Measurements from ENCODE around the gene ATG7. TPM values are rescaled to one million over a fixed set of nuclear protein-coding genes. Genes with fewer than 3 reads are reported as not detected.
A peak's percentile ranks its signal among the peaks of the same experiment; 100 is the strongest.

Gene ATG7
- total and polyA plus RNA-seq, 10 of the 15 experiments (the other 5 are each of a cell fraction or from before 2014, with no cell fraction given): 13.5 to 49.5 (median 26.4) TPM

DNA sequence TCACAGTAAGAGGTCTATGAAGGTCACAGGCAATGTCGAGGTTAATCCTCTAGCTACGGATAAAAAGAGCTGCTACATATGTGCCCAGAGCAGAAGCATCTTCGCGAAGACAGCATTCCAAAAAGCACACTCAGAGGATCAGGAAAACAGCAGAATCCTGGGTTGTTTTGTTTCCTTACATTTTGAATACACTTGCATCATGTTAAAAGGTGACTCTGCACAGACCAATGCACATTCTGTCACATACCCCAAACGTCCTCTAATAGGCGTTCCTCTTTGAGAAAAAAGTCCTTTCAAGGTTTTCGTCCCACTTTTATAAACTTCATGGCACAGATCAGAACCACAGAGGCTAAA is 318.8 kb downstream of the ATG7 start:
- Histone ChIP-seq H2AFZ (ENCODE audit: control insufficient read depth, low read depth, low read length) (no peak overlapping the region), H3K4me2 (ENCODE audit: control insufficient read depth, insufficient read depth) (no peak overlapping the region), H3K79me2 (ENCODE audit: control insufficient read depth, insufficient read depth, low read length) (peaks cover 50% of the 10 kb centered on the region), H3K9me3 (replicated peaks; ENCODE audit: control insufficient read depth, insufficient read depth, low read length) (no peaks in the 10 kb centered on the region; the same call in 2 of the 3 replicates), H3K9ac (ENCODE audit: control insufficient read depth, insufficient read depth, low read length) (no peak overlapping the region), H3K27ac (ENCODE audit: control insufficient read depth, insufficient read depth) (no peak overlapping the region), H4K20me1 (ENCODE audit: control insufficient read depth, insufficient read depth) (peaks cover 8% of the 10 kb centered on the region; the same call in 1 of the 2 replicates), H3K4me3 (no peak overlapping the region), H3K4me1 (ENCODE audit: control insufficient read depth, insufficient read depth, low read length) (no peaks in the 10 kb centered on the region), H3K36me3 (ENCODE audit: control insufficient read depth in 2 of 2, insufficient read depth in 2 of 2, low read length in 1 of 2) (peaks cover 3 to 5% of the 10 kb centered on the region in 2 experiments; a peak in 3 of 4 replicates), H3K27me3 (replicated peaks in 1 of 2; ENCODE audit: control insufficient read depth in 2 of 2, insufficient read depth in 2 of 2, low read length in 1 of 2) (no peaks in the 10 kb centered on the region)
- ChIA-PET POLR2A (interaction anchor here (1.2 kb wide), 1 partner anchor 11 kb away, joined by 3 read pairs; no protein-coding TSS in a partner anchor), SMC1A (ENCODE audit: uncharacterized antibody, unreplicated experiment) (interaction anchor here (0.6 to 1.5 kb wide), 3 partner anchors 59 to 200 kb away, joined by 3 read pairs; no protein-coding TSS in a partner anchor), CTCF (interaction anchor here (1.6 kb wide), 1 partner anchor 60 kb away, joined by 3 read pairs; no protein-coding TSS in a partner anchor), RAD21 (ENCODE audit: unreplicated experiment) (no interaction called here)
- in situ Hi-C loops (cut with MboI) (no loop called here), intact Hi-C loops (cut with micrococcal nuclease; ENCODE audit: unreplicated experiment) (no loop called here)
- FAIRE-seq (no peak), ATAC-seq (no peak), DNase-seq (ENCODE audit: low read depth, low spot score) (no peak)
- WGBS (ENCODE audit: insufficient coverage, insufficient replicate concordance, low lambda C conversion rate, missing lambda C conversion rate): 96% methylated on average over 7 of the region's 7 CpGs
- TSS peak; percentile 26 for BruUV-seq (replicated peaks)
- TF ChIP-seq GABPA (IDR thresholded peaks at IDR 0.05; ENCODE audit: low read depth) (no peak), BCL11A (IDR thresholded peaks at IDR 0.05; ENCODE audit: low read depth, low read length) (no peak), FOXM1 (IDR thresholded peaks at IDR 0.05; ENCODE audit: low read depth, low read length) (no peak), ZNF217 (IDR thresholded peaks at IDR 0.05) (no peak), CREM (IDR thresholded peaks at IDR 0.05; ENCODE audit: low read depth) (no peak), BMI1 (IDR thresholded peaks at IDR 0.05; ENCODE audit: borderline replicate concordance) (no peak), POLR2AphosphoS5 (IDR thresholded peaks at IDR 0.05; ENCODE audit: low read length) (no peak), NFYA (IDR thresholded peaks at IDR 0.05; ENCODE audit: borderline replicate concordance, low read depth, low read length) (no peak), POLR2AphosphoS2 (IDR thresholded peaks at IDR 0.05; ENCODE audit: low read depth, low read length) (no peak), NR2F1 (conservative IDR thresholded peaks at IDR 0.05) (no peak), RAD21 (IDR thresholded peaks at IDR 0.05; ENCODE audit: insufficient read depth, low read depth, low read length) (no peak), POLR2A (IDR thresholded peaks at IDR 0.05; ENCODE audit: low read depth, low read length) (no peak), ZNF24 (IDR thresholded peaks at IDR 0.05) (no peak), MTA3 (IDR thresholded peaks at IDR 0.05; ENCODE audit: borderline replicate concordance, low read length) (no peak)
- TF ChIP-seq, protein P1, sequence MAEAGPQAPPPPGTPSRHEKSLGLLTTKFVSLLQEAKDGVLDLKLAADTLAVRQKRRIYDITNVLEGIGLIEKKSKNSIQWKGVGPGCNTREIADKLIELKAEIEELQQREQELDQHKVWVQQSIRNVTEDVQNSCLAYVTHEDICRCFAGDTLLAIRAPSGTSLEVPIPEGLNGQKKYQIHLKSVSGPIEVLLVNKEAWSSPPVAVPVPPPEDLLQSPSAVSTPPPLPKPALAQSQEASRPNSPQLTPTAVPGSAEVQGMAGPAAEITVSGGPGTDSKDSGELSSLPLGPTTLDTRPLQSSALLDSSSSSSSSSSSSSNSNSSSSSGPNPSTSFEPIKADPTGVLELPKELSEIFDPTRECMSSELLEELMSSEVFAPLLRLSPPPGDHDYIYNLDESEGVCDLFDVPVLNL (IDR thresholded peaks at IDR 0.05; ENCODE audit: low read depth, low read length): no peak
- TF ChIP-seq, protein P2, sequence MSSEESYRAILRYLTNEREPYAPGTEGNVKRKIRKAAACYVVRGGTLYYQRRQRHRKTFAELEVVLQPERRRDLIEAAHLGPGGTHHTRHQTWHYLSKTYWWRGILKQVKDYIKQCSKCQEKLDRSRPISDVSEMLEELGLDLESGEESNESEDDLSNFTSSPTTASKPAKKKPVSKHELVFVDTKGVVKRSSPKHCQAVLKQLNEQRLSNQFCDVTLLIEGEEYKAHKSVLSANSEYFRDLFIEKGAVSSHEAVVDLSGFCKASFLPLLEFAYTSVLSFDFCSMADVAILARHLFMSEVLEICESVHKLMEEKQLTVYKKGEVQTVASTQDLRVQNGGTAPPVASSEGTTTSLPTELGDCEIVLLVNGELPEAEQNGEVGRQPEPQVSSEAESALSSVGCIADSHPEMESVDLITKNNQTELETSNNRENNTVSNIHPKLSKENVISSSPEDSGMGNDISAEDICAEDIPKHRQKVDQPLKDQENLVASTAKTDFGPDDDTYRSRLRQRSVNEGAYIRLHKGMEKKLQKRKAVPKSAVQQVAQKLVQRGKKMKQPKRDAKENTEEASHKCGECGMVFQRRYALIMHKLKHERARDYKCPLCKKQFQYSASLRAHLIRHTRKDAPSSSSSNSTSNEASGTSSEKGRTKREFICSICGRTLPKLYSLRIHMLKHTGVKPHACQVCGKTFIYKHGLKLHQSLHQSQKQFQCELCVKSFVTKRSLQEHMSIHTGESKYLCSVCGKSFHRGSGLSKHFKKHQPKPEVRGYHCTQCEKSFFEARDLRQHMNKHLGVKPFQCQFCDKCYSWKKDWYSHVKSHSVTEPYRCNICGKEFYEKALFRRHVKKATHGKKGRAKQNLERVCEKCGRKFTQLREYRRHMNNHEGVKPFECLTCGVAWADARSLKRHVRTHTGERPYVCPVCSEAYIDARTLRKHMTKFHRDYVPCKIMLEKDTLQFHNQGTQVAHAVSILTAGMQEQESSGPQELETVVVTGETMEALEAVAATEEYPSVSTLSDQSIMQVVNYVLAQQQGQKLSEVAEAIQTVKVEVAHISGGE (CRISPR knock-in tag; IDR thresholded peaks at IDR 0.05): no peak
- TF ChIP-seq, protein P3, sequence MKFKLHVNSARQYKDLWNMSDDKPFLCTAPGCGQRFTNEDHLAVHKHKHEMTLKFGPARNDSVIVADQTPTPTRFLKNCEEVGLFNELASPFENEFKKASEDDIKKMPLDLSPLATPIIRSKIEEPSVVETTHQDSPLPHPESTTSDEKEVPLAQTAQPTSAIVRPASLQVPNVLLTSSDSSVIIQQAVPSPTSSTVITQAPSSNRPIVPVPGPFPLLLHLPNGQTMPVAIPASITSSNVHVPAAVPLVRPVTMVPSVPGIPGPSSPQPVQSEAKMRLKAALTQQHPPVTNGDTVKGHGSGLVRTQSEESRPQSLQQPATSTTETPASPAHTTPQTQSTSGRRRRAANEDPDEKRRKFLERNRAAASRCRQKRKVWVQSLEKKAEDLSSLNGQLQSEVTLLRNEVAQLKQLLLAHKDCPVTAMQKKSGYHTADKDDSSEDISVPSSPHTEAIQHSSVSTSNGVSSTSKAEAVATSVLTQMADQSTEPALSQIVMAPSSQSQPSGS (IDR thresholded peaks at IDR 0.05; ENCODE audit: low read length): no peak
